ENCODE results near the gene UMAD1. TPM values are rescaled to one million over a fixed set of nuclear protein-coding genes. Genes with fewer than 3 reads are reported as not detected.

The UMAD1 gene
- total RNA-seq, 1 donor from 2014 or later, result 16.4 TPM

DNA sequence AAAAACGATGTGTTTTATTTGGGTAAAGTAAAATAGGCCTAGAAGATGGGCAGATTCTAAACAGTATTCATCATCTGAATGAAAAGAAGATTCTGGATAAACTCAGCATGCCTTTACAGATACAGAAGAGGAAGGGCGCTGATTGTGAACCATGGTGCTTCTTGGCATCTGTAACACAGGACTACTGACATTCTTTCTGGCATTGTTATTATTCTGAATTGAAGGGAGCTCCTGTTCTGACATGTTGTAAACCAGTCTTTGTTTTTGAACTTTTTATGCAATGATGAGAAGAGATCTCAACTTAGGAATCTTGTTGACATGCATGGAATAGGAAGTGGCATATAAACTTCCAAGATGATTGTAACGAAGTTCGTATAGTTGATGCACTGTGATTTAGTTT, 64.3 kb downstream of the UMAD1 start:
- TF ChIP-seq, protein P1, sequence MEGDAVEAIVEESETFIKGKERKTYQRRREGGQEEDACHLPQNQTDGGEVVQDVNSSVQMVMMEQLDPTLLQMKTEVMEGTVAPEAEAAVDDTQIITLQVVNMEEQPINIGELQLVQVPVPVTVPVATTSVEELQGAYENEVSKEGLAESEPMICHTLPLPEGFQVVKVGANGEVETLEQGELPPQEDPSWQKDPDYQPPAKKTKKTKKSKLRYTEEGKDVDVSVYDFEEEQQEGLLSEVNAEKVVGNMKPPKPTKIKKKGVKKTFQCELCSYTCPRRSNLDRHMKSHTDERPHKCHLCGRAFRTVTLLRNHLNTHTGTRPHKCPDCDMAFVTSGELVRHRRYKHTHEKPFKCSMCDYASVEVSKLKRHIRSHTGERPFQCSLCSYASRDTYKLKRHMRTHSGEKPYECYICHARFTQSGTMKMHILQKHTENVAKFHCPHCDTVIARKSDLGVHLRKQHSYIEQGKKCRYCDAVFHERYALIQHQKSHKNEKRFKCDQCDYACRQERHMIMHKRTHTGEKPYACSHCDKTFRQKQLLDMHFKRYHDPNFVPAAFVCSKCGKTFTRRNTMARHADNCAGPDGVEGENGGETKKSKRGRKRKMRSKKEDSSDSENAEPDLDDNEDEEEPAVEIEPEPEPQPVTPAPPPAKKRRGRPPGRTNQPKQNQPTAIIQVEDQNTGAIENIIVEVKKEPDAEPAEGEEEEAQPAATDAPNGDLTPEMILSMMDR (IDR thresholded peaks at IDR 0.05; ENCODE audit: borderline replicate concordance), result no peak
- H3K27ac ChIP-seq (replicated peaks), result no peak overlapping the region
- no peak for DNase-seq
- intact Hi-C loops (cut with micrococcal nuclease), result no loop called here
- peaks cover 84% of the 10 kb centered on the region for H3K4me1 ChIP-seq
- H3K9me3 ChIP-seq (replicated peaks), result no peaks in the 10 kb centered on the region
- H3K4me3 ChIP-seq, result no peak overlapping the region
- H3K36me3 ChIP-seq, result no peaks in the 10 kb centered on the region
- H3K27me3 ChIP-seq (ENCODE audit: low read depth), result no peaks in the 10 kb centered on the region

DNA sequence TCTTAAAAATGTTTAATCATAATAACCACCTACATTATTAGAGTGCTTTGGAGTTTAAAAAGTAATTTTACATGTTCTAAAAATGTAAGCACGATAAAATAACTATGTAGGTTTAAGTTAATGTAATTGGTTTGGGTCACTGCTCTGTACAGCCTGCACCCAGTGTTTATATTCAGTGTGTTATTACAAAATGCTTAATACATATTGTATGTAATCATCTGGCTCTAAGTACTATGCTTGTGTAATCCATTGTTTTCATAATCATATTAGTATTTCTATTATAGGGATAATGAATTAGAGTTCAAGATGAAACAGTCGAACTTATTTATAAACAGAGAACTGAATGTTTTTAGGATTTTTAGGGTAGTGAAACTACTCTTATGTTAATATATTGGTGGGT, 64.8 kb downstream of the UMAD1 start:
- H3K36me3 ChIP-seq, result no peaks in the 10 kb centered on the region
- no peak overlapping the region for H3K27ac ChIP-seq (replicated peaks)
- peaks cover 80% of the 10 kb centered on the region for H3K4me1 ChIP-seq
- no peak overlapping the region for H3K4me3 ChIP-seq
- TF ChIP-seq, protein P1 (IDR thresholded peaks at IDR 0.05; ENCODE audit: borderline replicate concordance), result no peak
- H3K9me3 ChIP-seq (replicated peaks), result no peaks in the 10 kb centered on the region
- DNase-seq, result no peak
- no peaks in the 10 kb centered on the region for H3K27me3 ChIP-seq (ENCODE audit: low read depth)
- intact Hi-C loops (cut with micrococcal nuclease), result no loop called here

DNA sequence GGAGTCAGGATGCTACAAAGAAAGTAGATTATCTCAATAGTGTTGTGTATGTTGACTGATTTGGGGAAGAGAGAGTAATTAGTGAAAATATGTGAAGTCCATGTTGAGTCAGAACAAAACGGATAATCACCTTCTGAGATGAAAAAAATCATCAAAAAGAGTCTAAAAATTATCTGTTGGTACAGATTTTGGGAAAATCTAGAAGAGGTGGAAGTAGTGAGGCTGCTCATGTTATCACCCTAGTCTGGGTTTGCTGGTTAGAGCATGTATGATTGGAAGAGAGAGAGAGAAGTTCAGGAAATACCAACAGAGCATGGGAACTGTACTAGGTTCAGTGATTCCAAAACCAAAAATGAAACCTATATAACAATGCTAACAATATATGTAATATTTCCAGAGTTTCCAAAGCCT, 65.6 kb downstream of the UMAD1 start:
- H3K36me3 ChIP-seq, result no peaks in the 10 kb centered on the region
- peaks cover 73% of the 10 kb centered on the region for H3K4me1 ChIP-seq
- no peak overlapping the region for H3K4me3 ChIP-seq
- intact Hi-C loops (cut with micrococcal nuclease), result no loop called here
- no peak overlapping the region for H3K27ac ChIP-seq (replicated peaks)
- H3K9me3 ChIP-seq (replicated peaks), result no peaks in the 10 kb centered on the region
- TF ChIP-seq, protein P1 (IDR thresholded peaks at IDR 0.05; ENCODE audit: borderline replicate concordance), result no peak
- DNase-seq, result no peak
- no peaks in the 10 kb centered on the region for H3K27me3 ChIP-seq (ENCODE audit: low read depth)

DNA sequence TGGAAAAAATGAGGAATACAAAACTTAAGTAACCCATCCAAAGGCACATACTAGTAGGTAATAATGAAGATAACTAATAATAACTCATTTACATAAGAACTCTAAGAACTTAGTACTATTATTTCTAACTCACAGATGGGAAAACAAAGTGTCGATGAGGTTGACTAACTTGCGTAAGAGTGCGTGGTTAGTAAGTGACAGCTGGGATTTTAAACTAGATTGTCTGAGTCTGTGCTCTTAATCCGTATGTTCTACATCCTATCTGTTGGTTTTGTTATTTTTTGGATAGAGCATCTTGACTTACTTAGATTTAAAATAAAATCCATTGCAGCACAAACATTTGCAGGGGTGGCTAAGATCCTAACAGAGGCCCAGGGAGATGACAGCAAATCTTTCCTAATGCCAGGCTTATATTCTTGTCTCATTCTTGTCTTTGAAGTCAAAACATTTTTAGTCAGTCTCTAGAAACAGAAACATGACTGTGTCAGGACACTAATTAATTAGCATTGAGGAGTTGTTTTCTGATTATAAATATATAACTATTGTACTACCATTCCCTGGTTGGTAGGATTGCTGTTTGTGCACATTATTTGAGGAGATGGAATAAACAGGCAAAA, 66.1 kb downstream of the UMAD1 start:
- no peak overlapping the region for H3K27ac ChIP-seq (replicated peaks)
- no peaks in the 10 kb centered on the region for H3K27me3 ChIP-seq (ENCODE audit: low read depth)
- H3K9me3 ChIP-seq (replicated peaks), result no peaks in the 10 kb centered on the region
- DNase-seq, result no peak
- H3K4me1 ChIP-seq, result peaks cover 67% of the 10 kb centered on the region
- TF ChIP-seq, protein P1 (IDR thresholded peaks at IDR 0.05; ENCODE audit: borderline replicate concordance), result no peak
- H3K36me3 ChIP-seq, result no peaks in the 10 kb centered on the region
- no peak overlapping the region for H3K4me3 ChIP-seq
- intact Hi-C loops (cut with micrococcal nuclease), result no loop called here

DNA sequence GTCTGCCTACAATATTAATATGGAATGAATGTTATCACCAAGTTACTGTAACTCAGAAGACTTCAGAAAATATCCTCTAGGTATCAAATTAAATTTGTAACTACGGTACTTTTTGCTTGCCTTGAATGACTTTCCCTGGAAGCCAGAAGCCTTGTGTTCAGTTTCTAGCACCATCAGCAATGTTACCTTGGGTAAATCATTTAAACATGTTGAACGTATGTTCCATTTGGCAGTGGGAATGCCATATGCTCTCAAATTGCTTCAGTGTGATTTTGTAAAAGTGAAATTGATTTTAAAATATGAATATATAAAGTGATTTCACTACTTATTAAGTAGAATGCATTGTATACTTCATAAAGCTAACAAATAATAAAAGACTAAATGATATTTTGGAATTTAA, 66.7 kb downstream of the UMAD1 start:
- Histone ChIP-seq H3K9me3 (replicated peaks) (no peaks in the 10 kb centered on the region), H3K4me1 (peaks cover 61% of the 10 kb centered on the region), H3K27ac (replicated peaks) (no peak overlapping the region), H3K27me3 (ENCODE audit: low read depth) (no peaks in the 10 kb centered on the region), H3K4me3 (no peak overlapping the region), H3K36me3 (no peaks in the 10 kb centered on the region)
- intact Hi-C loops (cut with micrococcal nuclease), result no loop called here
- TF ChIP-seq, protein P1 (IDR thresholded peaks at IDR 0.05; ENCODE audit: borderline replicate concordance), result no peak
- DNase-seq, result no peak
